H1 (cell line): ENCODE data around the gene DGKI. TPM values are rescaled to one million over a fixed set of nuclear protein-coding genes. Genes with fewer than 3 reads are reported as not detected.

Experiments used
- CHD7 ChIP-seq: fragments of 300-600 bp; sonication (generic); IDR thresholded peaks from 2 replicates; pipeline ENCODE4 v1.7.1; 2012; ENCODE audit warnings: low read length, moderate library complexity, mild to moderate bottlenecking, inconsistent platforms; ENCODE audit not compliant: insufficient replicate concordance
- SUZ12 ChIP-seq: fragments of 200-600 bp; sonication (generic); IDR thresholded peaks from 2 replicates; pipeline ENCODE4 v1.6.1; 2012; ENCODE audit warnings: mild to moderate bottlenecking, inconsistent platforms, low read length, moderate library complexity, mixed read lengths
- polyA plus RNA-seq, 7 experiments: library from polyadenylated mRNA; depleted of rRNA in 3 of 7; stranded (reverse) in 5 of 7; unstranded in 2 of 7; fragments of >200 nt in 5 of 7; fragments of 200-250 nt in 2 of 7; gene quantifications; 1 replicate in 5 of 7; 2 replicates in 1 of 7; 4 replicates in 1 of 7; pipeline versions ENCODE4 v1.2.1 to v1.2.3, GENCODE V29; 2011 to 2013; ENCODE audit warnings: missing spikeins in 2 of 7, mixed read lengths in 2 of 7
- total RNA-seq: library from RNA; stranded (reverse); fragmentation: NEBNext Ultra II Directional; extraction: Animal tissue kit (Norgen Biotek cat#: 25700); gene quantifications from 2 replicates; pipeline ENCODE4 v1.2.1, GENCODE V29; 2021

Gene DGKI
- total and polyA plus RNA-seq, 2 of the 8 experiments (the other 6 are each of a cell fraction or from before 2014, with no cell fraction given) = 0.20 to 0.71 TPM

- TF ChIP-seq CHD7 (no peak), SUZ12 (no peak)
Observed at GRCh38 chr7:137692399-137692798, 154.4 kb downstream of the DGKI start (continued).
